Keratinocyte (primary cell): ENCODE results near the gene ANKS1B. TPM values are rescaled to one million over a fixed set of nuclear protein-coding genes. Genes with fewer than 3 reads are reported as not detected.

ENCODE experiments used
- DNase-seq: peaks from one replicate; pipeline ENCODE4 v3.0.0-alpha.2; 2011; ENCODE audit warnings: low read depth, missing footprints, low spot score
- FAIRE-seq: peaks from 2 replicates; lab custom pipeline; 2011; peaks lifted over from hg19 to GRCh38; lab: Jason Lieb, UNC
- H2AFZ ChIP-seq: 2 replicates; pipeline ENCODE4 v1.6.0; 2012; ENCODE audit warnings: low read length, control low read depth, inconsistent platforms; ENCODE audit not compliant: control insufficient read depth
- H3K27ac ChIP-seq: 2 replicates; pipeline ENCODE4 v1.5.1; 2011; ENCODE audit warnings: low read length; ENCODE audit not compliant: control insufficient read depth, insufficient read depth
- H3K27me3 ChIP-seq: 3 replicates; pipeline ENCODE4 v1.6.0; 2011; ENCODE audit warnings: low read length; ENCODE audit not compliant: control insufficient read depth, insufficient read depth; ENCODE audit errors: extremely low read depth
- H3K36me3 ChIP-seq, 2 experiments: 2 replicates in 1 of 2; 3 replicates in 1 of 2; pipeline ENCODE4 v1.5.1; 2011; ENCODE audit warnings: low read length in 2 of 2, mild to moderate bottlenecking in 1 of 2; ENCODE audit not compliant: control insufficient read depth in 2 of 2, insufficient read depth in 2 of 2; ENCODE audit errors: extremely low read depth in 1 of 2
- H3K4me1 ChIP-seq: 3 replicates; pipeline ENCODE4 v1.5.1; 2011; ENCODE audit warnings: low read length; ENCODE audit not compliant: control insufficient read depth, insufficient read depth; ENCODE audit errors: extremely low read depth
- H3K4me2 ChIP-seq: 3 replicates; pipeline ENCODE4 v1.6.0; 2011; ENCODE audit warnings: low read depth, low read length; ENCODE audit not compliant: control insufficient read depth, insufficient read depth; ENCODE audit errors: extremely low read depth
- H3K4me3 ChIP-seq, 3 experiments: fragments of 200-600 bp in 1 of 3; sonication (generic) in 1 of 3; 2 replicates in 2 of 3; 3 replicates in 1 of 3; pipeline ENCODE4 v1.5.1; 2011 to 2016; ENCODE audit warnings: low read length in 3 of 3, mild to moderate bottlenecking in 3 of 3, control low read depth in 2 of 3, inconsistent platforms in 1 of 3, low read depth in 1 of 3, mixed read lengths in 1 of 3, mixed run types in 1 of 3, moderate library complexity in 1 of 3; ENCODE audit not compliant: control insufficient read depth in 2 of 3, insufficient read depth in 2 of 3; ENCODE audit errors: extremely low read depth in 1 of 3
- H3K79me2 ChIP-seq: 2 replicates; pipeline ENCODE4 v1.6.0; 2012; ENCODE audit warnings: low read length; ENCODE audit not compliant: control insufficient read depth, insufficient read depth
- H3K9ac ChIP-seq: 3 replicates; pipeline ENCODE4 v1.6.0; 2011; ENCODE audit warnings: low read length; ENCODE audit not compliant: control insufficient read depth, insufficient read depth; ENCODE audit errors: extremely low read depth
- H3K9me1 ChIP-seq: 3 replicates; pipeline ENCODE4 v1.6.0; 2011; ENCODE audit warnings: low read length; ENCODE audit not compliant: control insufficient read depth, insufficient read depth; ENCODE audit errors: extremely low read depth
- H3K9me3 ChIP-seq: 2 replicates; pipeline ENCODE4 v1.5.1; 2012; ENCODE audit warnings: low read depth, low read length; ENCODE audit not compliant: control insufficient read depth
- H4K20me1 ChIP-seq: 3 replicates; pipeline ENCODE4 v1.6.0; 2011; ENCODE audit warnings: low read length; ENCODE audit not compliant: control insufficient read depth, insufficient read depth; ENCODE audit errors: extremely low read depth
- EZH2 ChIP-seq: IDR thresholded peaks from one replicate; pipeline ENCODE4 v1.6.1; 2012; ENCODE audit warnings: inconsistent platforms, mild to moderate bottlenecking, low read length, moderate library complexity
- dilution Hi-C: fragments of 300-500 bp; cut with MboI; formaldehyde crosslinking; loops from one replicate; pipeline ENCODE4 v1.7.0; 2020; ENCODE audit warnings: low sequenced_read_pairs; ENCODE audit not compliant: extremely low pct_ligation_motif_present
- polyA plus RNA-seq, 5 experiments: library from polyadenylated mRNA; depleted of rRNA in 3 of 5; stranded (reverse) in 3 of 5; stranded (forward) in 1 of 5; unstranded in 1 of 5; fragments of >200 nt; gene quantifications; 1 replicate in 1 of 5; 2 replicates in 3 of 5; 3 replicates in 1 of 5; pipeline versions ENCODE4 v1.2.1 to v1.2.3, GENCODE V29; 2011 to 2012; ENCODE audit warnings: missing spikeins in 2 of 5, low read depth in 1 of 5, low replicate concordance in 1 of 5
- TF ChIP-seq, protein P1 (sequence below), 3 experiments: IDR thresholded peaks in 1 of 3; conservative IDR thresholded peaks in 1 of 3; optimal IDR thresholded peaks in 1 of 3; 2 replicates in 2 of 3; 3 replicates in 1 of 3; pipeline versions ENCODE3 to v1.5.1; 2011; ENCODE audit warnings: low read length in 3 of 3, mild to moderate bottlenecking in 3 of 3, moderate library complexity in 2 of 3, control low read depth in 1 of 3, inconsistent platforms in 1 of 3; ENCODE audit not compliant: insufficient read depth in 2 of 3; ENCODE audit errors: extremely low read depth in 1 of 3

The ANKS1B gene
- polyA plus RNA-seq, 1 donor (not counting 4 experiments of a cell fraction or from before 2014, with no cell fraction given) = not detected

DNA sequence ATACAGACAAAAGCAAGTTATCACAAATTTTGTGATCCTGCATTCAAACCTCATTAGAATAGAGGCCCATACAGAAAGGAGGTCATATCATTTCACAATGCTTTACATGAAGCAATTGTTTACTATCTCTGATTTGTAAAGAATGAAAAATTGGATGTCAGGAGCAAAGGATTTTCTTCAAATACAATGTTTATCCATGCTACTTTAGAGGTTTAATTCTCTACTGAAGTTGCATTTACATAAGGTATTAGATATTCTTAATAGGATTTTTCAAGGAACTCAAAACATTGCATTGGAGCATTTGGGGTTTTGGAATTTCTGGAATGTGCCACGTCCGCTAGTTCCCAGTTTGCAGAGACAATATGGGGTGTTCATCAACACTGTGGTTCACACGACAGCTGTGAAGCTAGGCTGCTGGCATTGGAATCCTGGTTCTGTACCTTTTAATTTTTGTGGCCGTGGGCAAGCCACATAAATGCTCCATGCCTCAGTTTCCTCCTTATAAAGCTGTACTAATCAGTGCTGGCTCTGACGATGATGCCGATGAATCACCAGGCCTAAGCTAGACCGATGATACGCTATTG lies 1164.8 kb downstream of the ANKS1B start:
- Histone ChIP-seq H3K27me3 (no peaks in the 10 kb centered on the region), H3K79me2 (no peaks in the 10 kb centered on the region), H3K9me1 (no peaks in the 10 kb centered on the region), H3K4me1 (no peaks in the 10 kb centered on the region), H3K27ac (no peak overlapping the region), H3K4me3 (no peak overlapping the region), H2AFZ (no peak overlapping the region), H3K9me3 (no peaks in the 10 kb centered on the region), H3K9ac (no peak overlapping the region), H4K20me1 (no peaks in the 10 kb centered on the region), H3K4me2 (no peak overlapping the region), H3K36me3 (no peaks in the 10 kb centered on the region)
- FAIRE-seq (no peak), DNase-seq (no peak)
- TF ChIP-seq, protein P1, sequence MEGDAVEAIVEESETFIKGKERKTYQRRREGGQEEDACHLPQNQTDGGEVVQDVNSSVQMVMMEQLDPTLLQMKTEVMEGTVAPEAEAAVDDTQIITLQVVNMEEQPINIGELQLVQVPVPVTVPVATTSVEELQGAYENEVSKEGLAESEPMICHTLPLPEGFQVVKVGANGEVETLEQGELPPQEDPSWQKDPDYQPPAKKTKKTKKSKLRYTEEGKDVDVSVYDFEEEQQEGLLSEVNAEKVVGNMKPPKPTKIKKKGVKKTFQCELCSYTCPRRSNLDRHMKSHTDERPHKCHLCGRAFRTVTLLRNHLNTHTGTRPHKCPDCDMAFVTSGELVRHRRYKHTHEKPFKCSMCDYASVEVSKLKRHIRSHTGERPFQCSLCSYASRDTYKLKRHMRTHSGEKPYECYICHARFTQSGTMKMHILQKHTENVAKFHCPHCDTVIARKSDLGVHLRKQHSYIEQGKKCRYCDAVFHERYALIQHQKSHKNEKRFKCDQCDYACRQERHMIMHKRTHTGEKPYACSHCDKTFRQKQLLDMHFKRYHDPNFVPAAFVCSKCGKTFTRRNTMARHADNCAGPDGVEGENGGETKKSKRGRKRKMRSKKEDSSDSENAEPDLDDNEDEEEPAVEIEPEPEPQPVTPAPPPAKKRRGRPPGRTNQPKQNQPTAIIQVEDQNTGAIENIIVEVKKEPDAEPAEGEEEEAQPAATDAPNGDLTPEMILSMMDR (optimal IDR thresholded peaks at IDR 0.05 in 1 of 3, IDR thresholded peaks at IDR 0.05 in 1 of 3, conservative IDR thresholded peaks at IDR 0.05 in 1 of 3; ENCODE audit: extremely low read depth in 1 of 3, insufficient read depth in 2 of 3, low read length in 3 of 3) = no peak
- no peak for TF ChIP-seq EZH2
- dilution Hi-C loops = no loop called here

DNA sequence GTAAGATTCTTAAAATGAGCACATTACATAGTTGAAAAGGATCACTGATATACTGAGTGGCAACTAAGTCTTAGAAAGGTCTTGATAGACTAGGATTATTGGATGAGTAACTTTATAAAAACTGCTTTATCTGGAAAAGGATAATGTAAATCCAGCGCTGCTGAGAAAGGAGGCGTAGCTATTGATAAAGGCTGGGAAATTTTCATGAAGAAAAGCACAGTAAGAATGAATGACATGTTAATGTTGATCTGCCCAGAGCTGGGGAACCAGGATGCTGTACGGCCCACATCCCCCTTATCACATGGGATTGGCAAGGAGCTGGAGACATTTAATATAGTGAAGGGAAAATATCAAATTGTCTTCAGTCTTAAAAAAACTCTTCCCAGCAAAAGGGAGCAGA lies 1165.7 kb downstream of the ANKS1B start:
- dilution Hi-C loops = no loop called here
- Histone ChIP-seq H3K36me3 (no peaks in the 10 kb centered on the region), H3K9me1 (no peaks in the 10 kb centered on the region), H3K27ac (no peak overlapping the region), H3K4me3 (no peak overlapping the region), H3K4me1 (no peaks in the 10 kb centered on the region), H2AFZ (no peak overlapping the region), H3K27me3 (no peaks in the 10 kb centered on the region), H3K4me2 (no peak overlapping the region), H4K20me1 (no peaks in the 10 kb centered on the region), H3K9me3 (no peaks in the 10 kb centered on the region), H3K9ac (no peak overlapping the region), H3K79me2 (no peaks in the 10 kb centered on the region)
- FAIRE-seq = no peak
- no peak for TF ChIP-seq EZH2
- TF ChIP-seq, protein P1 (optimal IDR thresholded peaks at IDR 0.05 in 1 of 3, IDR thresholded peaks at IDR 0.05 in 1 of 3, conservative IDR thresholded peaks at IDR 0.05 in 1 of 3; ENCODE audit: extremely low read depth in 1 of 3, insufficient read depth in 2 of 3, low read length in 3 of 3) = no peak
- no peak for DNase-seq
